ENCODE results near the gene ADARB2. TPM values are rescaled to one million over a fixed set of nuclear protein-coding genes. Genes with fewer than 3 reads are reported as not detected.

ADARB2 gene
- total and polyA plus RNA-seq, 4 donors, result 0.22 to 1.3 (median 0.55) TPM

- no peak for DNase-seq
- 82 to 86% methylated on average over 7 of the region's 7 CpGs for WGBS, 2 donors
These were observed 442.6 kb downstream of the ADARB2 start for GRCh38 chr10:1294748-1295147.

GRCh38 chr10:1293636-1294435, 443.5 kb downstream of the ADARB2 start:
- Histone ChIP-seq H3K27ac (ENCODE audit: low read depth in 1 of 2, low read length in 1 of 2) (no peak overlapping the region), H3K27me3 (ENCODE audit: control insufficient read depth in 3 of 3, insufficient read depth in 3 of 3, low read length in 2 of 3) (peaks cover 0 to 5% (median 0%) of the 10 kb centered on the region in 3 donors), H3K9ac (ENCODE audit: insufficient read depth in 1 of 2, low read length in 2 of 2) (no peak overlapping the region), H3K4me1 (ENCODE audit: control insufficient read depth in 5 of 5, insufficient read depth in 5 of 5, low read length in 5 of 5) (peaks cover 0 to 9% (median 0%) of the 10 kb centered on the region in 5 donors), H3K4me3 (no peak overlapping the region), H3K9me3 (ENCODE audit: control insufficient read depth in 4 of 4, insufficient read depth in 3 of 4, low read length in 3 of 4) (peaks cover 0 to 8% (median 0%) of the 10 kb centered on the region in 4 donors), H3K36me3 (ENCODE audit: control insufficient read depth in 4 of 4, insufficient read depth in 4 of 4, low read length in 4 of 4) (no peaks in the 10 kb centered on the region)
- 51 to 55% methylated on average over 10 of the region's 10 CpGs for WGBS, 2 donors
- peak in 2 of 3 donors; percentile 17 to 21 for DNase-seq
- ATAC-seq (ENCODE audit: insufficient read depth, low FRiP score), result no peak
- no peak for TF ChIP-seq CTCF (IDR thresholded peaks at IDR 0.05; ENCODE audit: control extremely low read depth, extremely low read depth)

More at GRCh38 chr10:1294748-1295147, 442.6 kb downstream of the ADARB2 start:
- no peak overlapping the region for H3K4me3 ChIP-seq
- peaks cover 0 to 5% (median 0%) of the 10 kb centered on the region in 3 donors for H3K27me3 ChIP-seq (ENCODE audit: control insufficient read depth in 3 of 3, insufficient read depth in 3 of 3, low read length in 2 of 3)
- H3K27ac ChIP-seq (ENCODE audit: low read depth in 1 of 2, low read length in 1 of 2), result no peak overlapping the region
- H3K9ac ChIP-seq (ENCODE audit: insufficient read depth in 1 of 2, low read length in 2 of 2), result no peak overlapping the region
- no peaks in the 10 kb centered on the region for H3K36me3 ChIP-seq (ENCODE audit: control insufficient read depth in 4 of 4, insufficient read depth in 4 of 4, low read length in 4 of 4)
- peaks cover 0 to 9% (median 0%) of the 10 kb centered on the region in 5 donors for H3K4me1 ChIP-seq (ENCODE audit: control insufficient read depth in 5 of 5, insufficient read depth in 5 of 5, low read length in 5 of 5)
- ATAC-seq (ENCODE audit: insufficient read depth, low FRiP score), result no peak
- peaks cover 0 to 8% (median 0%) of the 10 kb centered on the region in 4 donors for H3K9me3 ChIP-seq (ENCODE audit: control insufficient read depth in 4 of 4, insufficient read depth in 3 of 4, low read length in 3 of 4)
- no peak for TF ChIP-seq CTCF (IDR thresholded peaks at IDR 0.05; ENCODE audit: control extremely low read depth, extremely low read depth)

- WGBS, 2 donors, result 6 to 15% methylated on average over 4 to 5 of the region's 5 CpGs
- DNase-seq (peak in 2 of 3 donors; percentile 26 to 32), ATAC-seq (ENCODE audit: insufficient read depth, low FRiP score) (no peak)
- peaks cover 0 to 9% (median 0%) of the 10 kb centered on the region in 5 donors for H3K4me1 ChIP-seq (ENCODE audit: control insufficient read depth in 5 of 5, insufficient read depth in 5 of 5, low read length in 5 of 5)
- no peak for TF ChIP-seq CTCF (IDR thresholded peaks at IDR 0.05; ENCODE audit: control extremely low read depth, extremely low read depth)
- no peak overlapping the region for H3K4me3 ChIP-seq
- H3K36me3 ChIP-seq (ENCODE audit: control insufficient read depth in 4 of 4, insufficient read depth in 4 of 4, low read length in 4 of 4), result no peaks in the 10 kb centered on the region
- H3K27ac ChIP-seq (ENCODE audit: low read depth in 1 of 2, low read length in 1 of 2), result no peak overlapping the region
- no peak overlapping the region for H3K9ac ChIP-seq (ENCODE audit: insufficient read depth in 1 of 2, low read length in 2 of 2)
- H3K9me3 ChIP-seq (ENCODE audit: control insufficient read depth in 4 of 4, insufficient read depth in 3 of 4, low read length in 3 of 4), result peaks cover 0 to 8% (median 0%) of the 10 kb centered on the region in 4 donors
- peaks cover 0 to 5% (median 0%) of the 10 kb centered on the region in 3 donors for H3K27me3 ChIP-seq (ENCODE audit: control insufficient read depth in 3 of 3, insufficient read depth in 3 of 3, low read length in 2 of 3)
These were observed 444.2 kb downstream of the ADARB2 start for GRCh38 chr10:1293157-1293556.
